SJSA1 (cell line): ENCODE data around the gene SNX6. TPM values are rescaled to one million over a fixed set of nuclear protein-coding genes. Genes with fewer than 3 reads are reported as not detected.
A peak's percentile ranks its signal among the peaks of the same experiment; 100 is the strongest.
"Not testable (repeated sequence)": the region's sequence is repeated elsewhere in the genome, so short reads cannot be mapped to it uniquely, and the experiment has no call there.

Source experiments
- DNase-seq, 2 experiments: peaks; one replicate each; pipeline ENCODE4 v3.0.0-alpha.2; 2015 to 2020; ENCODE audit warnings: low spot score in 2 of 2, low read depth in 1 of 2
- H3K27ac ChIP-seq: fragments of 250-450 bp; sonication (Bioruptor Pico); 2 replicates; pipeline ENCODE4 v1.5.1; 2020; ENCODE audit warnings: mild to moderate bottlenecking, moderate library complexity
- H3K27me3 ChIP-seq: fragments of 250-450 bp; sonication (Bioruptor Pico); replicated peaks from 2 replicates; pipeline ENCODE4 v1.5.1; 2020; ENCODE audit warnings: mild to moderate bottlenecking, moderate library complexity
- H3K36me3 ChIP-seq: fragments of 250-450 bp; sonication (Bioruptor Pico); 2 replicates; pipeline ENCODE4 v1.5.1; 2020; ENCODE audit warnings: mild to moderate bottlenecking
- H3K4me1 ChIP-seq: fragments of 250-450 bp; sonication (Bioruptor Pico); replicated peaks from 2 replicates; pipeline ENCODE4 v1.6.1; 2021; ENCODE audit warnings: mild to moderate bottlenecking
- H3K4me3 ChIP-seq: fragments of 250-450 bp; sonication (Bioruptor Pico); 2 replicates; pipeline ENCODE4 v1.5.1; 2020; ENCODE audit warnings: mild to moderate bottlenecking
- H3K9me3 ChIP-seq: fragments of 250-450 bp; sonication (Bioruptor Pico); replicated peaks from 2 replicates; pipeline ENCODE4 v1.5.1; 2020; ENCODE audit warnings: mild to moderate bottlenecking
- total RNA-seq: library from RNA; depleted of rRNA; stranded (reverse); fragments of >200 nt; shearing (Covaris generic); gene quantifications from 2 replicates; pipeline ENCODE4 v1.2.3, GENCODE V29; 2014; rRNA removed

Gene SNX6
- total RNA-seq: 131 and 199 TPM in 2 replicates

DNA sequence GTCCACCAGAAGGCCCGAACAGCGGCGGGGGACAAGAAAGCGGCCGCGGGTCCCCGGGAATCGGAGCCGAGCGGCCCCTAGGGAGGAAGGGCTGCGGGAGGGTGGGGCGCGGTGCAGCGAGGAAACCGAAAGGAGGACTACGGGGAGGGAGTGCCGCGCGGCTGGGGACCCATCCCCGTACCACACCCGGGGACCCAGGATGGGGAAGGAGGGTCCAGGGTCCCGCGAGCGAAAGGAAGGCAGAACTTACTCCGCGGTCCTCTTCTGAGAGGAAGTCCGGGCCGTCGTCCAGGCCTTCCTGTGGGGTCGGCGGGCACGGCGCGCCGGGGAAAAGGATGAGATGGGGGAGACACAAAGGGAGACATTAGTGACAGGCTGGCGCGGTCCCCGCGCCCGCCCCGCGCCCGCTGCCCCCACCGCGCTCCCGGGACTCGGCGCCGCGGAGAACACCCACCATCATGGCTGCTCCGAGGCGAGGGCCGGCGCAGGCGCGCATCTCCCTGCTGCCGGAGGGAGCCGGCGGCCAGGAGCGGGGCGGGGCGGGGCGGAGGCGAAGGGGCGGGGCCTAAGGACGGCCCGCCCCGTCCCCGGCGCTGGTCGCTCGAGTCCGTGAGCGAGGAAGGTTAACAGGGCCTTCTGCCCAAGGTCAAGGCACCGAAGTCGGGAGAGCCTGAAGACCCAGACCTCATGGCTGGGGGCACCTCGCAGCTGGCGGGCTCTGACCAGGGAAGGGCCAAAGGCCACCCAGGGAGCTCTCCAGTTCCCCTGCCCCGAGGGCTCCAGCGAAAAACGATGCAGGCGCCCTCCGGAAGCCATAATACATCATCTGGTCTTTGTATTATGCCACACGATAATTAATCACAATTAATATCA is at the start of gene SNX6:
TSS of gene SNX6 (minus strand) at position 492 of the 873 bp plus-strand sequence. CDS start at position 460, 32 bp downstream.
- H3K27ac ChIP-seq: peak within 1 kb of the TSS; percentile 83
- no peaks in the 10 kb centered on the region for H3K9me3 ChIP-seq
- DNase-seq: peak; percentile 53 to 76
- no peaks in the 10 kb centered on the region for H3K27me3 ChIP-seq
- H3K4me1 ChIP-seq: peaks cover 14% of the 10 kb centered on the region
- peak within 1 kb of the TSS; percentile 97 for H3K4me3 ChIP-seq
- H3K36me3 ChIP-seq: peaks cover 11% of the 10 kb centered on the region

DNA sequence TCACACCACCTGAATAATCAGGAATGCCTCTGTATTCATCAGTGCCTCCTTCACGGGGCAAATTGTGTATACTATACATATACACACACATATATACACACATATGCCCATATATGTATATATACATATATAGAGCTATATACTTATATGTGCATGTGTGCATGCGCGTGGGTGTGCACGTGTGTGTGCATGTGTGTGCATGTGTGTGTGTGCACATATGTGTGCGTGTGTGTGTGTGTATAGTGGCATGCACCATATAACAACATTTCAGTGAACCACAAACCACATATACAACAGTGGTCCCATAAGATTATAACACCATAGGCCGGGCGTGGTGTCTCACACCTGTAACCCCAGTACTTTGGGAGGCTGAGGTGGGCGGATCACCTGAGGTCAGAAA is 48.8 kb upstream of the SNX6 start:
- no peak overlapping the region for H3K4me3 ChIP-seq
- no peaks in the 10 kb centered on the region for H3K9me3 ChIP-seq
- no peaks in the 10 kb centered on the region for H3K27me3 ChIP-seq
- no peak for DNase-seq
- peak overlapping the region; percentile 59; the same call in 1 of the 2 replicates for H3K27ac ChIP-seq
- H3K4me1 ChIP-seq: peaks cover 12% of the 10 kb centered on the region
- H3K36me3 ChIP-seq: no peaks in the 10 kb centered on the region

DNA sequence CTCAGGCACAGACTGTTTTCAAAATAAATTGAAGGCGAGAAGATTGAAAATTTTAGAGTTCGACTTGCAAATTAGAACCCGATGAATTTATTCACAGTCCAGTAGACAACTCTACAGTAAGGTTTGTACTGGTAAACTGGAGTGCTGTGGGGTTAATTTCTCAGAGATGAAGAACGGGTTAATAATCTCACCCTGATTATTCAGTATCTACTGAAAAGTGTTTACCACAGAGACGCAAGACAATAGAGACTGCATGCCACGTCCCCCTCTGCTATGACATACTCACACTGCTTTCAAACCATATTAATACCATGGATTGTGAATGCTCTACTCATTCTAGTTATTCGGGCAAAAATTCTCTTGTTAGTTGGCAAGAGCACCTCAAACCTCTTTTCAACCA is 48.4 kb upstream of the SNX6 start:
- Histone ChIP-seq H3K27me3 (no peaks in the 10 kb centered on the region), H3K4me1 (peaks cover 12% of the 10 kb centered on the region), H3K36me3 (no peaks in the 10 kb centered on the region), H3K4me3 (no peak overlapping the region), H3K27ac (peak overlapping the region; percentile 59), H3K9me3 (no peaks in the 10 kb centered on the region)
- no peak for DNase-seq

DNA sequence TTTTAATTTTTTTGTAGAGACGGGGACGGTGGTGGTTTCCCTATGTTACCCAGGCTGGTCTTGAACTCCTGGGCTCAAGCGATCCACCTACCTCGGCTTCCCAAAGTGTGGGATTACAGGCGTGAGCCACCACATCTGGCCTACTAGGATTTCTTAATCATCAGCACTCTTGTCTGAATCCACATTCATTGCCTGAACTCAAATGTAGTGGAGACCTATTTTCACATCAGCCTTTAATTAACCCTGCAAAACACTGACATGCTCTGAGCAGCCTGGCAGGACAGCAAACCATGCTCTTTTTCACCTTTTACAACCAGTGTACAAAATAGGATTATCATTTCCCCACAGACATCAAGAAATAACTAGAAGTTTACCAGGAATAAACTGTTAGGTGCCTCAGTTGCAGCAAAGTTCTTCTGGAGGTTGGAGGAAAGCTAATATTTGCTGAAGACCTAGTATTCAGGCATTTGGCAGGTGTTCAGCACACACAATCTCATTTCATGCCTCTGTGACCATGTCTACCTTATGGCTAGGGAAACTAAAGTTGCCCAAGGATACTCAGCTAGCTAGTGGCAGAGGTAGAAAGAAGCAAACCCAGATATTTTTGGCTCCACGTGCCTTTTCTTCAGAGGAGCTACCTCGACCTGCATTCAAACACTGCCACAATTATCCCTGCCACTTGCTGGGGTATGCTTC is 46.7 kb upstream of the SNX6 start:
- Histone ChIP-seq H3K4me1 (peaks cover 12% of the 10 kb centered on the region), H3K27me3 (no peaks in the 10 kb centered on the region), H3K9me3 (no peaks in the 10 kb centered on the region), H3K4me3 (no peak overlapping the region), H3K27ac (no peak overlapping the region), H3K36me3 (no peaks in the 10 kb centered on the region)
- DNase-seq: no peak

DNA sequence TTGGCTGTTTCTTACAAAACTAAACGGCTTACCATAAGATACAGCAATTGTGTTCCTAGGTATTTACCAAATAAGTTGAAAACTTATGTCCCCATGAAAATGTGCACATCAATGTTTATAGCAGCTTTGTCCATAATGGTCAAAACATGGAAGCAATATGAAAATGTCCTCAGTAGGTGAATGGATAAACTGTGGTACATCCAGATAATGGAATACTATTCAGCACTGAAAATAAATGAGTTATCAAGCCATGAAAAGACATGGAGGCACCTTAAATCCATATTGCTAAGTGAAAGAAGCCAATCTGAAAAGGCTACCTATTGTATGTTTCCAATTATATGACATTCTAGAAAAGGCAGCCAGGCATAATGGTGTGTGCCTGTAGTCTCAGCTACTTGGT is 43.8 kb upstream of the SNX6 start:
- DNase-seq: no peak
- no peaks in the 10 kb centered on the region for H3K9me3 ChIP-seq

DNA sequence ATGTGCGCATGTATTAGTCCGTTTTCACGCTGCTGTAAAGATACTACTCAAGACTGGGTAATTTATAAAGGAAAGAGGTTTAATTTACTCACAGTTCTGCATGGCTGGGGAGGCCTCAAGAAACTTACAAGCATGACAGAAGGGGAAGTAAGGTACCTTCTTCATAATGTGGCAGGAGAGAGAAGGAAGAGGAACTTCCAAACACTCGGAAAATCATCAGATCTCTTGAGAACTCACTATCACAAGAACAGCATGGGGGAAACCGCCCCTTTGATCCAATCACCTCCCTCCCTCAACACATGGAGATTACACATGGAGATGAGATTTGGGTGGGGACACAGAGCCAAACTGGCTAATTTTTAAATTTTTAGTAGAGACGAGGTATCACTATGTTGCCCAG is 41.8 kb upstream of the SNX6 start:
- H3K27ac ChIP-seq: no peak overlapping the region
- no peaks in the 10 kb centered on the region for H3K27me3 ChIP-seq

More for the DNA sequence above, 43.8 kb upstream of the SNX6 start:
- H3K4me3 ChIP-seq: no peak overlapping the region
- no peak overlapping the region for H3K27ac ChIP-seq
- H3K27me3 ChIP-seq: no peaks in the 10 kb centered on the region
- peaks cover 9% of the 10 kb centered on the region for H3K4me1 ChIP-seq
- H3K36me3 ChIP-seq: no peaks in the 10 kb centered on the region

DNA sequence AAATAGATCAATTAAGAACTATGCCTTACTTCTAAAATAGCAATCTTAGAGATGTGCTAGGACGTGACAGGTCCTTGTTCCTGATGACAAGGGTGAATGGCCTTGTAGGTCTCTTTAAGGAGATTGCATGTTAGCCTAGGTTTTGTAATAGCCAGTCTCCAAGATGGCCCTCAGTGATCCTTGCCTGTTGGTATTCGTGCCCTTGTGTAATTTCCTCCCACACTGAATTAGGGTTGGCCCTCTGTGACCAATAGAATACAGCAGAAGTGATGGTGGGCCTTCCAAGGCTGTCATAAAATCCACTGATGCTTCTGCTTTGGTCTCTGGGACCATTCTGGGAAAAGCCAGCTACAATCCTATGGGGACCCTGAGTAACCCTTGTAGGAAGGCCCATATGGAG is 38.2 kb upstream of the SNX6 start:
- Histone ChIP-seq H3K27ac (no peak overlapping the region), H3K4me1 (peaks cover 12% of the 10 kb centered on the region), H3K9me3 (no peaks in the 10 kb centered on the region), H3K36me3 (no peaks in the 10 kb centered on the region), H3K4me3 (no peak overlapping the region), H3K27me3 (no peaks in the 10 kb centered on the region)
- no peak for DNase-seq

More for the DNA sequence above, 41.8 kb upstream of the SNX6 start:
- no peak for DNase-seq
- no peaks in the 10 kb centered on the region for H3K4me1 ChIP-seq
- no peaks in the 10 kb centered on the region for H3K9me3 ChIP-seq
- H3K36me3 ChIP-seq: no peaks in the 10 kb centered on the region
- no peak overlapping the region for H3K4me3 ChIP-seq

DNA sequence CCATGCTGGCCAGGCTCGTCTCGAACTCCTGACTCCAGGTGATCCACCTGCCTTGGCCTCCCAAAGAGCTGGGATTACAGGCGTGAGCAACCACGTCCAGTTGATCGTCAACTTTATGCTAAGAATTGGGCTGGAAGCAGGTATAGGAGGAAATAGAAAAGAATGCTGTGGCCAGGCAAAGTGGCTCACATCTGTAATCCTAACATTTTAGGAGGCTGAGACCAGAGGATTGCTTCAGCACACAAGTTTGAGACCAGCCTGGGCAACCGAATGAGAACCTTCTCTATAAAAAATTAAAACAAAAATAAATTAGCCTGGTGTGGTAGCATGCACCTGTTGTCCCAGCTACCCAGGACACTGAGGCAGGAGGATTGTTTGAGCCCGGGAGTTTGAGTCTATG is 37.1 kb upstream of the SNX6 start:
- Histone ChIP-seq H3K27me3 (no peaks in the 10 kb centered on the region), H3K27ac (no peak overlapping the region), H3K4me3 (no peak overlapping the region), H3K4me1 (peaks cover 12% of the 10 kb centered on the region), H3K9me3 (no peaks in the 10 kb centered on the region), H3K36me3 (no peaks in the 10 kb centered on the region)
- no peak for DNase-seq

DNA sequence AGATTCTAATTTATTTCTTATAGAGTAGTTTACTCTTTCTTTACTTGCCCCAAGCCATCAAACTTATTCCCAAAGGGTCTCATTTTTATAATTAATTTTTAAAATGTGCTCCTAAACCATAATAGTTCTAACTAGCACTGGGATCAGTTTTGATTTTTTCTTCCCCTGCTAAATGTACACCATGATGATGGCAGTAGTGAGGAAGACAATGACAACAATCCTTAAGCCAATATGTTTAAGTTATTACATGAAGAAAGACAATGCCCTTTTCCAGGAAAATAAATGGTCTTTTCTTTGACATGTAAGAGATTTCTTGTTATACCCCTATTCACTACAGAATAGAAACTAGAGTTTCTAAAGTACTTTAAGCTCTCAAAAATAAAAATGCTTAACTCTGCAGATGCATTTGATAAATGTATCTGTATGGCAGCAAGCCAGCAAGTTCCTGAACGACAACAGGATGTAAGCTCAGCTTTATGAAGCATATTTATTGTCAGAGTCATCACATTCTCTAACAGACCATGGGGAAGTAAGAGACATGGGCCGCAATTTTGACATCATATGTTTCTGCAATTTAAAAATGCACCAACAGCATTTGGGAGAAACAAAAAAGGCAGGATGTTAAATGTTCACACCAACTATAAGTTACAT is 36.0 kb upstream of the SNX6 start:
- H3K4me1 ChIP-seq: peaks cover 12% of the 10 kb centered on the region
- no peaks in the 10 kb centered on the region for H3K27me3 ChIP-seq
- H3K9me3 ChIP-seq: no peaks in the 10 kb centered on the region
- H3K36me3 ChIP-seq: no peaks in the 10 kb centered on the region
- H3K4me3 ChIP-seq: no peak overlapping the region
- H3K27ac ChIP-seq: peak overlapping the region; percentile 43
- peak; percentile 37 to 47 for DNase-seq

DNA sequence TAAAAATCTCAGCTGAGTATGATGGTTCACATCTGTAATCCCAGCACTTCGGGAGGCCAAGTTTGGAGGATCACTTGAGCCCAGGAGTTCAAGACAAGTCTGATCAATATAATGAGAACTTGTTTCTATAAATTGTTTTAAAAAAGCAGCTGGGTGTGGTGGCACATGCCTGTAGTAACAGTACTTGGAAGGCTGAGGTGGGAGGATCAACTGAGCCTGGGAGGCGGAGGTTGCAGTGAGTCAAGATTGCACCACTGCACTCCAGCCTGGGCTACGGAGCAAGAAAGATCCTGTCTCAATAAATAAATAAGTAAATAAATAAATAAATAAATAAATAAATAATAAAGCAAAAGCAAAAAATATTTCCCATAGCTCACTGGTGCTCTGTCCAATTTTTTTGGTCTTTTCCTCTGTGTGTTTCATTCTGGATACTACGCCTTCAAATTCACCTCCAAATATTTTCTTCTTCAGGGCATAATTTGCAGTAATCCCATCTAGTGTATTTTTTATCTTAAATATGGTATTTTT is 32.7 kb upstream of the SNX6 start:
- Histone ChIP-seq H3K27me3 (no peaks in the 10 kb centered on the region), H3K9me3 (no peaks in the 10 kb centered on the region), H3K4me1 (peaks cover 12% of the 10 kb centered on the region), H3K4me3 (no peak overlapping the region), H3K27ac (no peak overlapping the region), H3K36me3 (no peaks in the 10 kb centered on the region)
- DNase-seq: no peak

DNA sequence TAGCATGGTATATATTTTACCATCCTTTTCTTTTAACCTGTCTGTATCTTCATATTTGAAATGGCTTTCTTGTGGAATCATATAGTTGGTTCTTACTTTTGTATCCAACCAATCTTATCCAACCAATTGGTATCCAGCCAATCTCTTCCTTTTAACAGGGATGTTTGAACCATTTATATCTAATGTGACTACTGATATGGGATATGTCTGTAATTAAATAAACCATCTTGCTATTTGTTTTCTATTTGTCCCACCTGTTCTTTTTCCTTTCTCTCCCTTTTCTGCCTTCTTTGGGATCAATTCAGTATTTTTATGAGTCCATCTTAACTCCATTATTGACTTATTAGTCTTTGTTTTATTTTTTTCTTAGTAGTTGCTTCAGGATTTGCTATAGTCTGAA is 30.8 kb upstream of the SNX6 start:
- H3K36me3 ChIP-seq: no peaks in the 10 kb centered on the region
- H3K4me3 ChIP-seq: no peak overlapping the region
- DNase-seq: no peak
- no peak overlapping the region for H3K27ac ChIP-seq
- H3K9me3 ChIP-seq: no peaks in the 10 kb centered on the region
- H3K27me3 ChIP-seq: no peaks in the 10 kb centered on the region
- H3K4me1 ChIP-seq: peaks cover 4% of the 10 kb centered on the region

DNA sequence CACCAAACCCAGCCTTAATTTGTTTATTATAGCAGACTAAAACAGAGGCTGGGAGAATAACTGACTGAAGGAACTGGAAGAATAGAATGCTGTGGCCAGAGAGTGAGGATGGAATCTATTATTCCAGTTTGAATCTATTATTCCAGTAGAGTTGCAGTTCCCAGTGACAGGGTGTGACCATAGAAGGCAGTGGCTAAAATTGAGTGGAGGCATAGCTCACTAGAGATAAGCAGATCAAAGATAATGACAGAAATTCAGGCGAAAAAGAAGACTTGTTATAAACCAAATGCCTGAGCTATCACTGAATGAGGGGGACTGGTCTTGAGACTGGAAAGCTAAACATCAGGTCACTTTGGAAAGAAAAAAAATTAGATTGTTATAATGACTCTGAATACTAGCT is 26.0 kb upstream of the SNX6 start:
- no peak overlapping the region for H3K4me3 ChIP-seq
- H3K9me3 ChIP-seq: peaks cover 2% of the 10 kb centered on the region; the same call in 1 of the 2 replicates
- H3K27ac ChIP-seq: no peak overlapping the region
- DNase-seq: no peak
- no peaks in the 10 kb centered on the region for H3K27me3 ChIP-seq
- H3K36me3 ChIP-seq: no peaks in the 10 kb centered on the region
- peaks cover 2% of the 10 kb centered on the region; the same call in 1 of the 2 replicates for H3K4me1 ChIP-seq

DNA sequence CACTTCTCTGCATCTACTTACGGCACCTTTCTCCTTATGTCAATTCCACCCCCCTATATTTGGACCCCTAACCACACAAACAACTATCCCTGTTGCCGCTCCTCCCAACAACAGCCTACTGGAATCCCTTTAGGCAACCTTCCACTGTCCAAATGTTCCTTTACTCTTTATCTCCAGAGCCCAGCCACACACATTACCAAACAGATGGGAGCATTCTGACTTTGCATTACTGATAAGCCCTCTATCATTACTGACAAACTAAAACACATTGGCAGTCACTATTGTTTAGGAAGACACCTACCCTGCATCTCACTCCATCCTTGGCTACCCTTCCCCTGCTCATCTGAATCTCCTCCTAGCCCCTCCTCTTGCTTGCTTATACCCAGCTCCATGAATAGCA is 23.1 kb upstream of the SNX6 start:
- not testable (repeated sequence) for H3K36me3 ChIP-seq, H3K4me3 ChIP-seq, DNase-seq, H3K27me3 ChIP-seq, H3K27ac ChIP-seq, H3K9me3 ChIP-seq
- H3K4me1 ChIP-seq: peaks cover 15% of the 10 kb centered on the region
